Measurements from ENCODE around the gene ELMOD2.

ELMOD2 gene

DNA sequence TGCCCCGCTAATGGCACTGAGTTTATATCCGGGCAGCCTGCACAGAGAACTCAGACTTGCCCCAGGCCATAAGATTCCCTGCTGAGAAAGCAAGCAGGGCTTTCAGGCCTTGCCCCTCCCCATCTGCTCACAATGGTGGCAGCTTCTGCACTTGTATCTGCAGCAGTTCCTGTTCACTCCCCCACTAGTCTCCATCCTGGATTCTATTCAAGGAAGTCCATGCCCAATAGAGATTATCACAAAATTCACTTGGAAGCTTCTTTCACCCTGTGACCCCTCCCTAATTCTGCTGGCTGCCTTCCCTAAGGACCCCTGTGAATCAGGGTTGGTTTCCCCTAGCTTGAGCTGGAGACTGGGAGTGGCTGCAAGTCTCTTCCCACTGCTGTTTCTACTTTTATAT lies 79.3 kb downstream of the ELMOD2 start:
- H3K4me3 ChIP-seq (ENCODE audit: control insufficient read depth, low read depth, low read length), result no peak overlapping the region
- TF ChIP-seq, protein P1, sequence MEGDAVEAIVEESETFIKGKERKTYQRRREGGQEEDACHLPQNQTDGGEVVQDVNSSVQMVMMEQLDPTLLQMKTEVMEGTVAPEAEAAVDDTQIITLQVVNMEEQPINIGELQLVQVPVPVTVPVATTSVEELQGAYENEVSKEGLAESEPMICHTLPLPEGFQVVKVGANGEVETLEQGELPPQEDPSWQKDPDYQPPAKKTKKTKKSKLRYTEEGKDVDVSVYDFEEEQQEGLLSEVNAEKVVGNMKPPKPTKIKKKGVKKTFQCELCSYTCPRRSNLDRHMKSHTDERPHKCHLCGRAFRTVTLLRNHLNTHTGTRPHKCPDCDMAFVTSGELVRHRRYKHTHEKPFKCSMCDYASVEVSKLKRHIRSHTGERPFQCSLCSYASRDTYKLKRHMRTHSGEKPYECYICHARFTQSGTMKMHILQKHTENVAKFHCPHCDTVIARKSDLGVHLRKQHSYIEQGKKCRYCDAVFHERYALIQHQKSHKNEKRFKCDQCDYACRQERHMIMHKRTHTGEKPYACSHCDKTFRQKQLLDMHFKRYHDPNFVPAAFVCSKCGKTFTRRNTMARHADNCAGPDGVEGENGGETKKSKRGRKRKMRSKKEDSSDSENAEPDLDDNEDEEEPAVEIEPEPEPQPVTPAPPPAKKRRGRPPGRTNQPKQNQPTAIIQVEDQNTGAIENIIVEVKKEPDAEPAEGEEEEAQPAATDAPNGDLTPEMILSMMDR (IDR thresholded peaks at IDR 0.05; ENCODE audit: control insufficient read depth, insufficient read depth, low read depth, low read length, missing control alignments), result no peak
- DNase-seq (ENCODE audit: low read depth), result no peak
